NCI-H460 (cell line): Measurements from ENCODE around the gene FUCA1. TPM values are rescaled to one million over a fixed set of nuclear protein-coding genes. Genes with fewer than 3 reads are reported as not detected.
"Not testable (repeated sequence)": the region's sequence is repeated elsewhere in the genome, so short reads cannot be mapped to it uniquely, and the experiment has no call there.

Experiments
- DNase-seq: peaks from one replicate; pipeline ENCODE4 v3.0.0-alpha.2; 2016; ENCODE audit warnings: low read depth; ENCODE audit errors: extremely low read depth
- total RNA-seq: library from RNA; depleted of rRNA; stranded (reverse); fragments of >200 nt; shearing (Covaris generic); gene quantifications from 2 replicates; pipeline ENCODE4 v1.2.3, GENCODE V29; 2014; rRNA removed

Gene FUCA1
- total RNA-seq, 1 experiment from 2014 or later, result 17.1 TPM

DNA sequence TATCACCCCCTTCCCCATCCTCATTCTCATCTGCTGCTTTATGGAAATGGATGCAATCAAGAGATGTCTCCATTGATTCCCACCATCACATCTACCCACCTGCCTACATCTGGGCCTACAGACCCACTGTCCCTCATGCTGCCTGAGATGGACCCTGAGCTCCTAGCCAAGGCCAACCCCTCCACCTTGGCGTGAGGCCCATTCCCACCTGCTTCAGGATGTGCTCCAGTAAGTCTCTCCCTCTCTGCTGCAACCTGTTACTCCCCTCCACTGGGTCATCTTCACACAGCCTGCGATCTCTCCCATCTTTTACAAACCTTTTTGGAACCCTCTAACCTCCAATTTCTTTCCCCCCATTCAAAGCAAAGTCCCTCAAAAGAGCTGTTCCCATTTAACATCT is 63.1 kb downstream of the FUCA1 start:
- DNase-seq, result no peak

DNA sequence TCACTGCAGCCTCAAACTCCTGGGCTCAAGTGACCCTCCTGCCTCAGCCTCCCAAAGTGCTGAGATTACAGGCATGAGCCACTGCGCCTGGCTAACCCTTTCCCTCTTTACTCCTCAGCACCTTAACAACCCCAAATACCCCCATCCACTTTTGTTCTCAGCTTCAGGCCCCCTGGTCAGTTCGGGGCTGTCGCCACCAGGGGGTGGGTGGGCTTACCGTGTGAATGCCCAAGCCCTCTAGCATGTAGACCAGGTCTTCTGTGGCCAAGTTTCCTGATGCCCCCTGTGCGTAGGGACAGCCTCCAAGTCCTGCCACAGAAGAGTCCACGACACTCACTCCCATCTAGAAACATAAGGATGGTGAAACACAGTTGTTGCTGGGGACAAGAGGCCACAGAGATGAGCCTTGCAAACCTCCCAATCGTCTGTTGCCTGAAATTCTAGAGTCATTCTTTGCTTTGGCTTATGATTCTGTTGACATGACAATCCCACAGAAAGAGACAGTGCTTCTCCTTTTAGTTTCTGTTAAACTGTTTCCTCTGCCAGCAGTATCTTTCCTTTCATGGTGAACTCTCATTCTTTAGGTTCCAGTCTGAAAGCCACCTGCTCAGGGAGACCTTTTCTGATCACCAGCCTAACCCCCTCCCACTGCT is 63.8 kb downstream of the FUCA1 start:
- DNase-seq, result no peak

DNA sequence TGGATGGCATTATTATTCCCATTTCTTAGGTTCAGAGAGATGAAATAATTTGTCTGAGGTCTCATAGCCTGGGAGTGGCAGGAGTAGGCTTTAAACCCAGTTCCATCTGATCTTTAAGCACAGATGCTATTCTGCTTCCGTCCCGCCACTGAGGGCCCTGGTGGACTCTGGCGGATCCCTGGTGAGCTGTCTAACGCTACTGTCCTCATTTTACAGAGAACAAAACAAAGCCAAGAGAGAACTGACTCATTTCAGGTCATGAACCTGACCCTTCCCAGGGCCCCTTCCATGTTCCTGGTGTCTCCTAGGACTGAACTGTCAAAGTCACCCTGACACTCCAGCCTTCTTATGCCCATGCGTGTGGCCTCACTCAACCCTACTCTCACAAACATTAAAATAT is 64.4 kb downstream of the FUCA1 start:
- DNase-seq, result no peak

DNA sequence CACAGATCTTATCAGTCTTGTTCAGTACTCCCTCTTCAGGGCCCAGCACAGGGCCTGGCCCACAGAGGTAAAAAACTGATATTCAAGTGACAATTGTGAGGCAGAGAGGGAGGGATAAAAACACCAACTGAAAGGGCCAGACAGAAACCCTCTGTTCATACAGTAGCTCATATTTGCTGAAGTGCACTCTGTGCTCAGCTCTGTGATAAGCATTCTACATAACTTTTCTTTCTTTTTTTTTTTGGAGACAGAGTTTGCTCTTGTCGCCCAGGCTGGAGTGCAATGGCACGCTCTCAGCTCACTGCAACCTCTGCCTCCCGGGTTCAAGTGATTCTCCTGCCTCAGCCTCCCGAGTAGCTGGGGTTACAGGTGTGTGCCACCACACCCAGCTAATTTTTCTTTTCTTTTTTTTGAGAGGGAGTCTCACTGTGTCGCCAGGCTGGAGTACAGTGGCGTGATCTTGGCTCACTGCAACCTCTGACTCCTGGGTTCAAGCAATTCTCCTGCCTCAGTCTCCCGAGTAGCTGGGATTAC is 65.2 kb downstream of the FUCA1 start:
- not testable (repeated sequence) for DNase-seq

DNA sequence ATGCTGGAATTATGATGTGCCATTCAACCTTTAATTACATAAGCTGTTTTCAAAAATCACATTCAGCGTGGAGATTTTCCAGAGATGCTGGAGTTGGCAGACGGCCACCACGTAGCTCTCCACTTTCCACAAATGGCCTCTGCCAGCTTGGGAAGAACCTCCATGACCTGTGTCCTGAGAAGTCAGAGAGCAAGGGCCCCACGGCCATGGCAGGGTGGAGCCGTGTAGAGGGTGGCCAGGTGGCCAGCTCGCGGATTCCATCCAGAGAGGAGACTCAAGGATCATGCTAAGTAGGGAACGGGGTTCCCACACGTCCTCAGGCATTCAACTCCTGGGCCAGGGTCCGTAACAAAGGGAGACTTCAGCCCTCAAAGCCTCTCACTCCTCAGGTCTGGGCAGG is 66.2 kb downstream of the FUCA1 start:
- DNase-seq, result no peak

DNA sequence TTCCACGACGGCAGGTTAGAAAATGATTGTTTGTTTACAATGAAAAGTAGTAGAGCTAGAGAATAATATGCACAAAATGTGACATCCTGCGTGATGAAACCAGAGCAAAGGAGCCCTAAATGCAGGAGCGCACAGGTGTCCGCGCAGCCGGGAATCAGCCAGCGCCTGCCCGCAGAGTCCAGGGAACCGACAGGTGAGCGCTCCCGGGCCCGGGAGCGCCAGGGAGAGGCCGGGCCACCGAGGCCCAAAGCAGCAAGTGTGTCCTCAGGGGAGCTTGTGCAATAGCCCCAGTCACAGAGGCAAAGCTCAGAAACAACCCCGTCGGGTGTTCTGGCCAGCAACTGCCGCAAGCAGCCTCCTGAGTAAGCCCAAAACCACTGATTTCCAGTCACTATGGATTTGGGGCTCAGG is 66.7 kb downstream of the FUCA1 start:
- DNase-seq, result no peak

DNA sequence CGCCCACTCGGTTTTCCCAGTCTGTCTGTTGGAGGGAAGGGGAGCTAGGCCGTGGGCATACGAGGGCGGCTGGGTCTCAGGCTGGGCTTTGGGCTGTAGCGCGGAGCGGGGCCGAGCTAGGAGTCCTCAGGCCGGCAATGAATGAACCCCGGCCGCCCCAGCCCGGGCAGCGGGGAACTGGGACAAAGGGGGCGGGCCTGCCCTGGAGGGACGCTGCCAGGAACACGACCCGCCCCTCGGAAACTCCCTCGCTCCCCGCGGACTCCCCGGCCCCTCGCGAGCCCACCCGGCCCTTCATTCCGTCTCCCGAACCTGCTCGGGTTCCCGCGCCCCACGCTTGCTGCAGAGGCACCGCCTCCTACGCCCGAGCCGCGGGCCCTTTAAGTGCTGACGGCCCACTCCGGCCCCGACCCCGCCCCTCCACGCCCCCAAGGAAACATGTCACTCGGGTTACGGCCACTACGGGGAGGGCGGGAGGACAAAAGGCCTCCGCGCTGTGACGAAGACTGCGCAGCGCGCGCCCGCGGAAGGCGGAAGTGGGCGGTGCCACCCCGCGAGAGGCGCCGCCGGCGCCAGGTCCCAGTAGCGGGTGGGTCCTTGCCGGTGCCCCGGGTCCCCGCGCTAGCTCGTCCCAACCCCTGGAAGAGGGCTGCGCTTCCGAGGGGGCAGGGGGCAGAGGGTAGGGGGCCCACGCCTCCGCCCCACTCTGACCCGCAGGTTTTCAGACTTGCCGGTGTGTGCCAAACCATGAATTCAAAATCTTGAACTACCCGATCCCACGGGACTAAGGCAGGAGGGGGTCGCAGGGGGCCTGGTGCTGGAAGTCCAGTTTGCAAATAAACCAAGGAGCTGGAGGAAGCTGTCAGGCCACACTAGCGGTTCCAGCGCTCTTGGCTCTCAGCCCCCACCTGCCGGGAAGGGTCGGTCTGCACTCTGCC is 67.4 kb downstream of the FUCA1 start, which contains the start of gene GALE:
GALE (minus strand) TSS at position 355 of the 938 bp plus-strand sequence. CDS start 1,747 bp downstream, outside the sequence.
- peak; percentile 88 for DNase-seq

DNA sequence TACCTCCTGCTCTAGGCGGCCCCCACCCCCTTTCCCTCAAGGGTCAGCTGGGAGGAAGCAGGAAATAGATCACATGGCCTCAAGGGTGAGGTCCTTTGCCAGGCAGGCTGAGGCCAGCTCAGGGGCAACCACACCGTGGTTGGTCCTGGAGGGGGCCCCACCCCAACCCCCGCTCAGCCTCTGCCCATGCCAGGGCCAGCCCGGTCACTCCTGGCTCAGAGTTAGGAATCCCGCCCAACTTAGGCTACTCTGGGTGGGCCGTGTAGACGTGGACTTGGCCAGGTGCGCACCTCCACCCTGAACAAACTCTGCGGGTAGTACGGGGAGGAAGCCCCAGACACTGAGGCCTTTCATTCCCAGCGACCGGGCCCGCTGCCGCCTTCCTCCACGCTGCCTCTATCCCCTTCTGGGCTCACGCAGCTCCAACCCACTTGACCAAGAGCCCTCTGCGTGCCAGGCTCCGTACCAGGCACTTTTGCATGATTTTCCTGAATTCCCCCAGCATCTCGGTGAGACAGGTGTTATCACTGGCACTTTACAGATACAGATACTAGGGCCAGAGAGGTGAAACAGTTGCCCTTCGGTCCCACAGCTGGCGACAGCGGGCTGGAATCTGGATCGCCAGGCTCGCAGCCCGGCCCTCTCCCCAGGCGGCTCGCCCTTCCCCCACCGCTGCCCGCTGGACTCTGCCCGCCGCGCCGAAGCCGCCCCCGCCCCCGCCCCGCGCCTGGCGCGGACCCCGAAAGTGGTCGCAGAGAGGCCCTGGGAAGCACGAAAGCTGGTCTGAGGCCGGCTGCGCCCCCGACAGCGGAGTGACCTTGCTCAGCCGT is 68.3 kb downstream of the FUCA1 start:
- DNase-seq, result no peak

DNA sequence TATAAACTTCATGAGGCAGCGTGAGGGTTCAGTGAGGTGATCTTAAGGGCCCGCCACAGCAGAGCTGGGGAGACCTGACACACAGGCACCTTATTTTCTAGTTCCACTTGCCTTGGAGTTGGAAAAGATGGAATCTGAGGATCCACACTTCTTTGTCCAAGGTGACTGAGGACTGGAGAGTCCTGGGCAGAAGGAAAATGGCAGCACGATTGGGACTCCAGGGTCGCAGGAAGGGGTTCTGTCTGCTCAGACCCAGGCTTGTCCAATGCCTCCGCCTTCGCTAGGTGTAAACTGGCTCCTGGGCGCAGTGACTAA is 68.9 kb downstream of the FUCA1 start:
- no peak for DNase-seq

DNA sequence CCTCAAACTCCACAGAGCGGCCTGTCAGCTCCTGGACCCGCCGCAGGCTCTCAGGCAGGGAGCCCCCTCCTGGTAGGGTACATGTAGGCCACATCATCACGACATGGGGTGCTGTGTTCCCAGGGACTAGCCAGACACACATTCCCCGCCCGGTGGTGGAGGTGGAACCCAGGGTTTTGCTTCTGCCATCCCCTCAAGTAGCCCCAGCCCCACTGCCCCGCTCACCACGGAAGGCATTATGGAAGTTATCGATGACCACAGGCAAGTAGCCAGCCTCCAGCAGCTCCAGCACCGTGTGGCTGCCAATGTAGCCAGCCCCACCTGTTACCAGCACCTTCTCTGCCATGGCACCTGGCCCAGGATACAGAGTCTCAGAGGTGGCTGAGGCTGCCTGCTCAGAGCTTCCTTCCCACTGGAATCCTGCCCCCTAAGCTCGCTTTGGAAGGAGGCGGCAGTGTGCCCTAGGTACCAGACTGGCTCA is 69.4 kb downstream of the FUCA1 start:
- no peak for DNase-seq

DNA sequence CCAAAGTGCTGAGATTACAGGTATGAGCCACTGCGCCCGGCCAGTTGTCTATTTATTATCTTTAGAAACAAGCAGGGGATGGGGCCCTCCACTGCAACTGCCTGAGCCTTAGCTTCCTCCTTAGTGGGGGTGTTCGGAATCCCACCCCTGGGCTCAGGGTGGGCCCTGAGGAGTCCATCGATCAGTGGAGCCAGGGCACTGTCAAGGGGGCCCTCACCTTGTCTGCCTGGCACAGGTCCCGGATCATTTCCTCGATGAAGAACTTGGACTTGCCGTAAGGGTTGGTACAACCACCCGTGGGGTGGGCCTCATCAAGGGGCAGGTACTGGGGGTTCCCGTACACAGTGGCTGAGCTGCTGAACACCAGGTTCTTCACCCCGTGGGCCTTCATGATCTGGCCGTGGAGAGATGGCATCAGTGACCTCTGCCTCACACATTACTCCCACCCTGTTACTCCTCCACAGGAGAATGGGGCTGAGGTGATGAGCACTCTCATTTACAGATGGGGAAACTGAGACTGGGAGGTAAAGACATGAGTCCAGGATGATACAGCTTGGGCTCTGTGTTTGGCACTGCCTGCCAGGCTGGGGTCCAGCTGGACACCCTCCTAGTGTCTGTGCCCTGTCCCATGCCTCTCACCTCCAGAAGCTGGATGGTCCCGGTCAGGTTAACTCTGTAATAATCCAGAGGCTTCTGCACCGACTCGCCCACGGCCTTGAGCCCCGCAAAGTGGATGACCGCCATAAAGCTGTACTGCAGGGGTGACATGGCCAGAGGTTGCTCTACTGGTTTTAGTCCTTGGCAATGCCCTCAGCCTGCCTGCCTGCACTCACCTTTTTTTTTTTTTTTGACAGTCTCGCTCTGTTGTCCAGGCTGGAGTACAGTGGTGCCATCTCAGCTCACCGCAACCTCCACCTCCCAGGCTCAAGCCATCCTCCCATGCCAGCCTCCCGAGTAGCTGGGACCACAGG is 70.3 kb downstream of the FUCA1 start:
- no peak for DNase-seq

DNA sequence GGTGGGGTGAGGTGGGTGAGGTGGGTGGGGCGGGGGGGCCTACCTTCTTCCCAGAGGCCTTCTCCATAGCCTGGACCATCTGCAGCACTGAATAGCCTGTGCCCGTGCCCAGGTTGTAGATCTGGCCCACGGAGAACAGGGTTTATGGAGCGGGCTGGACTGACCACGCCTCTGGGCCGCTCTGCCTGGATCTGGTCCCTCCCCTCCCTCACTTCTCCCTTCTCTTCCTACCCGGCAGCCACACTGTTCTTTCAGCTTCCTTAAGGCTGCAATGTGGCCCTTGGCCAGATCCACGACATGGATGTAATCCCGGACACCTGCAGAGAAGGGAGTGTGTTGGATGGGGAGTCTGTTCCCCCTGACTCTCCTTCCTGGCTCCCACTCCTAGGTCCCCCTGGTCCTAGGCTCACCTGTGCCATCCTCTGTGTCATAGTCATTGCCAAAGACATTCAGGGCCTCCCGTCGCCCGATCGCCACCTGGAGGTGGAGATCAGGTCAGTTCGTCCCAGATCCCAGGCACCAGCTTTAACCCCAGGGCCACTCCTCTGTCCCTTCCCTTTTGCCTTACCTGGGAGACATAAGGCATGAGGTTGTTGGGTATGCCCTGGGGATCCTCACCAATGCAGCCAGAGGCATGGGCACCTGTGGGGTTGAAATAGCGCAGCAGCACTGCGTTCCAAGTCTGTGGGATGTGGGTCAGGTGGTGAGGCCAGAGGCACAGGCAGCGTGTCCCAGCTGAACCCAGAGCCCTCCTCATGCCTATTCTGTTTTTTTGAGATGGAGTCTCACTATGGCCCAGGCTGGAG is 71.4 kb downstream of the FUCA1 start:
- DNase-seq, result no peak

DNA sequence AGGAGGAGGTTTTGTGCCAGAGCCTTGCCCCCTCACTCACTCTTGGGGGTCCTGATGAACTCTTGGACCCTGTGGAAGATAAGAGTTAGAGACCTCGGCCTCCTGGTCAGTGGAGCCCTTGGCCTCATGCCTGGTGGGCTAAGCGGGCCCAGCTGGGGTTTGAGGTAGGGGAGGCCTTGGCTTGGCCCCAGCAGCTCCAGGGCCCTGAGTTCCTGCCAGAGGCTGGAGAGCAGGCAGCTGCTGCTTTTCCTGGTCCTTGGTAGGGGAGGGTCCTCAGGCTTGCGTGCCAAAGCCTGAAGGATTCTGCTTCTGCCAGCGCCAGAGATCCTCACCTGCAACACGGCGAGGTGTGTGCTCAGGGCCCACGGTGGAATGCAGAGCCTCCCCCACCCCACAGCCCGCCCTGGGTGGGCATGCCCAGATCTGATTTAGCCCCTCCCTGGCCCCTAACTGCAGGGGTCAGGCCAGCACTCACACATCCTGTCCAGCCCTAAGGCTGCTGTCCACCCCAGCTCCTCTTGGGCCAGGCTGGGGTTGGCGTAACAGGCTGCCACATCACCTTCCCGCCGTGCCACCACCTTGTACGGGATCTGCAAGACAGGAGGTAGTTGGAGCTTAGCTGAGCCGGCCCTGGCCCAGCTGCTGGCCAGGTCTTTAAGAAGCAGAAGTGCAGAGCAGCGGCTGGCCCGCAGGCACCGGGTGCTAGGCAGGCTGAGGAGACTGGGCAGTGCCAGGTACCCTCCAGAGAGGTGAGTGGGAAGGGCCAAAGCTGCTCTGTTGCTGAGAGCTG is 72.2 kb downstream of the FUCA1 start:
- no peak for DNase-seq

Other genes with a start within 250 kb of the FUCA1 start
- gene RPL11, start 176.5 kb downstream of the FUCA1 start, total RNA-seq, result 2,020 and 2,371 TPM in 2 replicates
- 29.5 and 31.1 TPM in 2 replicates for gene ELOA, start 124.8 kb downstream of the FUCA1 start, total RNA-seq
- 40.1 TPM in 2 replicates for gene PITHD1, start 89.9 kb downstream of the FUCA1 start, total RNA-seq
- 50.8 and 54.3 TPM in 2 replicates for gene LYPLA2, start 77.1 kb downstream of the FUCA1 start, total RNA-seq
- 36.2 and 37.2 TPM in 2 replicates for gene GALE, start 67.5 kb downstream of the FUCA1 start, total RNA-seq
- 29.1 and 30.0 TPM in 2 replicates for gene HMGCL, start 42.9 kb downstream of the FUCA1 start, total RNA-seq
- gene CNR2, start 45.1 kb upstream of the FUCA1 start, total RNA-seq, result not detected in 2 replicates
- 74.6 and 84.0 TPM in 2 replicates for gene PNRC2, start 91.5 kb upstream of the FUCA1 start, total RNA-seq
- gene SRSF10, start 112.0 kb upstream of the FUCA1 start, total RNA-seq, result 79.1 and 90.5 TPM in 2 replicates
- 3.1 and 3.4 TPM in 2 replicates for gene MYOM3, start 243.8 kb upstream of the FUCA1 start, total RNA-seq